GM21515 (cell line): Measurements from ENCODE around the gene HOXD4.

ENCODE experiments used
- ATAC-seq: cut with Tn5 transposase; IDR thresholded peaks from one replicate; pipeline ENCODE4 v1.9.1; 2021; ENCODE audit not compliant: unreplicated experiment

Gene HOXD4

DNA sequence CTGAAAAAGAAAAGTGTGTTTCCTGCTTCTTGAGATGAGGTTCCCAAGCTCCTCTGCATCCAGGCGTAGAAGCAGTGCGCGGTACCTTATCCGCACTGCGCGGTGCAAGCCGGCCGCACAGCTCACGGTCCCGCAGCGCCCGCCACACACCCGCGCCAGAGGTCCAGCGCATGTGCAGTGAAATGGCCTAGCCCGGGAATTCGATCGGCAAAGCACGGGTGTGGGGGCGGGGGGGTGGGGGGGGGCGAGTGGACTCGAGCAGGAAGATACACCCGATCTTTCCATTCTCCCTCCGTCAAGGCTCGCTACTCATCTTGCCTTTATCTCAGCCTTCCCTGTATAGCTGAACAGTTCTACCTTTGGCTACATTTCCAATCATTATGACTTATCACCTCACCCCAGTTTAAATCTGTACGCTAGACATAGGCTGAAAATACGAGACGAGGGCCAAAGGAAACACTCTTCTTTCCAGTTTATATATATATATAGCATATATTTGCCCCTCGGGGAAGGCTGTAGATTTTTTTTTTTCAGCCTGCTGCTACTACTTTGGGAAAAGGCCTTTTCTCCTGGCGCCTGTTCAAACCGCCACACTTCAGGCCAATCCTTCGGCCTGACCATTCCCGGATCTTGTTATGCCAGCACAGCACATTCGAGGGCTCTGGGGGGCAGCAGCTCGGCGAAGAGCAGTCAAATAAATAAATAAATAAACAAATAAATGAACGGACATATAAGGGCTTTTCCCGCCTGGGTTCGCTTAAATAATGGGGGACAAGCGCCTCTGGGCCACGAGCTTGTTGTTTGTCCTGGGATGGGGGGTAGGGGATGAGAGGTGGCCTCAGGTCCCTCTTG is 11.5 kb upstream of the HOXD4 start:
- ATAC-seq: no peak

DNA sequence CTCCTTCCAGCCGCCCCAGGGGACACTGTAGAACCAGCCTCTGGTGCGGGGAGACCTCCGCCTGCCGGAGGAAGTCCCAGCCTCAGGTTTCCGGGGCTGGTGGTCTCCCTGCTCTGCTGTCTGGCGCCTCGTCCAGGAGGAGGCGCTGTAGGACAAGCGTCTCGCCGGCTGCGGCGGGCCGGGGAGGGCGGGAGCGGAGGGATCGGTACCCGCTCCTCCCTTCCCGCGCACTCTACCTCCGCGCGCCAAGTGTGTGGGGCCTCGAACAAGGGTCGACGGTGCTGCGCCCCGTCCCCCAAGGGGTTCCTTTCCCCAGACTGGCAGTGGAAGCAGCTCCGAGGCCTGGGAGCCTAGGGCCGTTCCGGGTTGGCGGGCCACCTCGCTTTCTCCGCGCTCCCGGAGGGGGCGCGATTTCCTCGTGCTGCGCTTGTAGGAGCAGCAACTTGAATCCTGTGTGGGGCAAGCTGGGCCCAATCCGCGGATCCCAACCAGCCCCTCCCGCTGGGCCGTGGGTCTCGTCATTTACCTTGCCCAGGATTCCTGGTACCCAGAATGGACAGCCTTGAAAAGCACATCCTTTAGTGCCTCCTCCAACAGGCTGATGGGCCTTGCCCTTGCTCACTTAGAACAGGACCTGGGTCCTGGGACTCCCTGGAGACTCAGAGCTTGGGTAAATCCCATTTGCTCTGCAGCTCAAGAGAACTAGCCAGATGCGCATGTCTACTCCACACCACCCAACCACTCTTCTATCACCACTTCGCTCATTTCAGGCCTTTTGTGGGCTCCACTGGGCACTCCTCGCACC is 10.6 kb upstream of the HOXD4 start:
- ATAC-seq: peak; percentile 88

DNA sequence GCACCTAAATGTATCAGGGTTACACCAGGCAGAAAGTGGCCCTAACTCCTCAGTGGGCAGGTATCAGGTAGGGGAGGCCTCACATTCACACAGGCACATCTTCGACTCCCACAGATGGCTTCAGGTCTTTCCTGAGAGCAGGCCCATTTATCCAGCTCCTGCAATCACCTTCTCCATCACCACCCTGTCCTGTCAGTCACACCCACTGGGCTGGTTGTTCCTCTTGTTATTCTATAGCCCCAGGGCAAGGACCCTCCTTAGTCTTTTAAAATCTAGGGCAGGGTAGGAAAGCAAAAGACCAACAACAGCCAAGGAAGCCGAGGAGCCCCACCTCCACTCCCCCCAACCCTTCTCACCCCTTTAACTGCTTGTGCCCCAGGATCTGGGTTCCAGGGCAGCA is 9.1 kb upstream of the HOXD4 start:
- no peak for ATAC-seq

DNA sequence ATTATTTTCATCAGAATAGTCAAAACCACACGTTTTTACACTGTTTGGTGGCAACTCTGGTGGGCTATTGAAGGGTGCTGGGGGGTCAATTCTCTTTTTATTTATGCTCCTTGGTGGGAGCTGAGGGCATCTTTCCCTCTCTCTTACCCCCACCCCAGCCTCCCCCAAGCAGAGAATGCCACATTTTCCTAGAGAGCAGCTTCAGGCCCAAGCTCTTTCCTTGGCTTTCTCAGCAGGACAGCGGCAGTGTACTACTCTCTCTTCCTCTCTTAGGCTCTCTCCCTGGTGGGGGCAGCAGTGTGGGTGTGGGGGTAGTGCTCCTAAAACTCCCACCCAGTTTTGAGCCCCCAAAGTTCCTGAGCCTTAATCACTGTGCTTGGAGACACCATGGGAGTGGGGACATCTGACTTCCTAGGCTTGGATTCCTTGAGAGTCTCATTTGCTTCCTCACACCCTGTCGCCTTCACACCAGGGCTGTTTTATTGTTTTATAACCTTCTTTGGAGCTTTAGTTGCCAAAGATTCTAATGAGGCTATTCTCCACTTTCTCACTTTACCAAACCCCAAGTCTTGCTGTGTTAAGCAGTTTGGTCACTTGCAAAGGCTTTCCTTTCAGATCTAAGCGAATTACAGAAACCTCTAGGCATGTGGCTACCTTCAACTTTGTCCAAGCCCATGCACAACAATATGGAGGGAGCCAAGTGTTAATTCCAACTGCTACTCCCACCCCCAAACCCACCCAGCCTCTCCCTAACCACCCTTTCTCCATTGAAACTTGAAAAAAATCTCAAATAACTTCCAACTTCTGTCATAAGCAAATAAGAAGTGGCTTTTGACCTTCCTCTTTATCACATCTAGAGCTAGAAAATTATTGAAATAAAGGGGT is 6.0 kb upstream of the HOXD4 start:
- ATAC-seq: no peak

DNA sequence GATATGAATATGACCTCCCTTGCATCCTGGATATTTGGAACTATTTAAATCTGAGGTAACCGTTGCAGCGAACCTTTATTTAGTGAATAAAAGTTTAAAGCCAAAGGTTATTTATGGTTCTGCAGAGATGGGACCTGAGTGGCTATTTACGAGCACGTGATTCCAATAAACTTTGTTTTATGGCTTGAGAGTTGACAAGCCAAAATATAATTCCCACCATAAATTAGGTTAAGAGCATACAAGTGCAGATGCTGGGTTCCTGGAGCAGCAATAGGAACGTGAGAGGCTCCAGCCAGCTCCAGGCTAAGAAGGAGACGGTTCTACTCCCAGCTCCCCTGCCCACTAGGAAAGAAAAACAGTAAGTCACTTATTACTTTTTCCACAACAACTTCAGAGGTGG is 5.2 kb upstream of the HOXD4 start:
- no peak for ATAC-seq

DNA sequence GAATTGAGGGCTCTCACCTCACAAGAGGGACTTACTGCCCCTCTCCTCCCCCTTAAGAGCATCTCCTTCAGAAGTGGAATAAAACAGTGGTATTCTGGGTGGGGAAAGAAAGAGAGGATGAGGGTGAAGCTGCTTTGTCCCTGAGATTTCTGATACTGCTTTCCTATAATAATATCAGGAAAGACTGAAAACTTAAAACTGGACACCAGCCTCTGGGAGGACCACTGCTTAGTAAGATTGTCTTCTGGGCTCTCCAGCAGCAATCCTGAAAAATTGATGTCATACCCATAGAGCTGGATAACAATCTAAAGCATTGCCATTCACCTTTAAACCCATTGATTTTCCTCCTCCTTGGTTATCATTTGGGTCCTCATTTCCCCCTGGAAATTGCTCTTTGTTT is 4.7 kb upstream of the HOXD4 start:
- no peak for ATAC-seq

DNA sequence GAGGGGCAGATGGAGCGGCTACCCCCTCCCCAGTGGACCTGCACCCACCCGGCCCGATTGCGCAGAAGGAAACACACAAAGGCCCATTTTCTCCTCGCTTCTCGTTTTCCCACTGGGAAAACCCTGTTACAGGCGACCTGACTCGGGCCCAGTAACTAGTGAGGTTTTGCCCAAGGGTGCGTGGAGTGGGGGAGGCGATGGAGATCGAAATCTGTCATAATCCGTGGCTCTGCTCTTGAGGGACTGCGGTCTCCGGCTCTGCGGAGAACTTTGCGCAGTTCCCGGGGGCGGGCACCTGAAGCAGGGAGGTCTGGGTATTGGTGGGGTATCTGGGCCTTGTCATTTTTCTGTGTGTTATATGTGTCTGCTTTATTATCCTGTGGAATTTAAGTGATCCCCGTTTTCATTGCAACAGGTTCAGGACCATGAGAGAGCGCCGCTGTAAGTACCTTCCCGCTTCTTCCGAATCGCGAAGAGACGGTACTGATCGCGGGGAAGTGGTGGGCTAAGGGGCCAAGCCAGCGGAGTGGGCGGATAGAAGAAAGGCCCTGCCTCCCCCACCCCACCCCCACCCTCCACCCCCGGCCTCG is 4.0 kb upstream of the HOXD4 start:
- no peak for ATAC-seq

DNA sequence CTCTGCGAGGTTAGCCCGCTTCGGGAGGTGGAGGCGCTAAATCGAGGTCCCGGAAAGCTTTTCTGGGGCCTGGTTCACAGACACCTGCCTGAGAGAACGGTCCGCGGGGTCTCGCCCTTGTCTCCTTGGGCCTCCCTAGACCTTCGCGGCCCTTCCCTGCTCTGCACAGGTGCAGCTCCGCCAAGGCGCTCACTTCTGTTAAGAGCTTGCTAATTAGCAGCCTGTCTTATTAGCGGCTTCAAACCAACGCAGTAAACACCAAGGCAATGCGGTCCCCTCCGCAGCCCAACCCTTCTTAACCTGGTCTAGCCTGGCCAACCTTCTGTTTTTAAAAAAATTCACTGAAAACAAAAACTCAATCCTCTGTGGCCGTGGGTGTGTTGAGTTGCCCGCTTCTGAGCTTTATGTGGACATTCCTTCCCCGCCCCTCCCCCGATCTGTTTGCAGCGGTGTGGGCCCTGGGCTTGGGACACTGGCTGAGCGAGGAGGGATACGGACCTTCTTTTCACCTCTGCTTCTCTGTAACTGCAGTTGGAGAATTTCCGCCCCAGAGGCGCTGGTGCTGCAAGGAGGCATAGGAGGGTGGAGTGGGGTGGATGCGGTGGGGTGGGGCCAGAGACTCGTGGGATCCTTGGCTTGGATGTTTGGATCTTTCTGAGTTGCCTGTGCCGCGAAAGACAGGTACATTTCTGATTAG is 3.4 kb upstream of the HOXD4 start:
- ATAC-seq: no peak

DNA sequence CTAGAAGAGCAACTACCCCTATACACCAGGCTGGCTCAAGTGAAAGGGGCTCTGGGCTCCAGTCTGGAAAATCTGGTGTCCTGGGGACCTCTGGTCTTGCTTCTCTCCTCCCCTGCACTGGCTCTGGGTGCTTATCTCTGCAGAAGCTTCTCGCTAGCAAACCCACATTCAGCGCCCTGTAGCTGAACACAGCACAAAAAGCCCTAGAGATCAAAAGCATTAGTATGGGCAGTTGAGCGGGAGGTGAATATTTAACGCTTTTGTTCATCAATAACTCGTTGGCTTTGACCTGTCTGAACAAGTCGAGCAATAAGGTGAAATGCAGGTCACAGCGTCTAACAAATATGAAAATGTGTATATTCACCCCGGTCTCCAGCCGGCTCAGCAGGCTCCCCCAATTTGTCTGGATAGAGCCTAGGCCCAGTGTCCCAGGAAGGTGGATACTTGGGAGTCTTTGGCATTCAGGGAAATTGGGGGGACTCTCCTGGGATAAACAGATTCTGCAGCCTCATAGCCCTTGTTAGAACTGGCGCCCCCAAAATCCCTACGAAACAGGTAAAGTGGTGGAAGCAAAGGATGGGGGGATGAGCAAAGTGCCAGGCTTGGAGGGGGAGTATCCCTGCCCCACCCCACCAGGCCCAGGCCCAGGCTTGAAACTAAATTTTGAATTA is 2.5 kb upstream of the HOXD4 start:
- ATAC-seq: no peak

DNA sequence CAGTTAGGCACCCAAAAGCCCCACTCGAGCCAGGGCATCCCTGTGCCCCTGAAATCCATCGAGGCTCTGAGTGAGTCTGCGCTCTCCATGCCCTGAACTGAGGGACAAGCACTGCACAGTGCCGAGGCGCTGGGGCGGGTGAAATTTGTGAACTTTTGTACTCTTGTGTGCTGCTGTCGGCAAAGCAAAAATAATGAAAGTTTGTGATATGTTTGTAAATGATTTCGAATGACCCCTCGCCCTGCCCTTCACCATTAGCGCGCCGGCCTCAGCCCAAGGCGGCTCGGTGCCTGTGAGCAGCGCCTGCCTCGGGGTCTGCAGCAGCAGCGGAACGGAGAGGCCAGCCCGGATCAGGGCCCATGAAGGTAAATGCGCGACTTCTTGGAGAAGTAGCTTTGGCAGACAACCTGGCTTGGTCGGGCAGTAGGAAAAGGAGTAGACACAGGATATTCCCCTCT is 1.8 kb upstream of the HOXD4 start:
- no peak for ATAC-seq

DNA sequence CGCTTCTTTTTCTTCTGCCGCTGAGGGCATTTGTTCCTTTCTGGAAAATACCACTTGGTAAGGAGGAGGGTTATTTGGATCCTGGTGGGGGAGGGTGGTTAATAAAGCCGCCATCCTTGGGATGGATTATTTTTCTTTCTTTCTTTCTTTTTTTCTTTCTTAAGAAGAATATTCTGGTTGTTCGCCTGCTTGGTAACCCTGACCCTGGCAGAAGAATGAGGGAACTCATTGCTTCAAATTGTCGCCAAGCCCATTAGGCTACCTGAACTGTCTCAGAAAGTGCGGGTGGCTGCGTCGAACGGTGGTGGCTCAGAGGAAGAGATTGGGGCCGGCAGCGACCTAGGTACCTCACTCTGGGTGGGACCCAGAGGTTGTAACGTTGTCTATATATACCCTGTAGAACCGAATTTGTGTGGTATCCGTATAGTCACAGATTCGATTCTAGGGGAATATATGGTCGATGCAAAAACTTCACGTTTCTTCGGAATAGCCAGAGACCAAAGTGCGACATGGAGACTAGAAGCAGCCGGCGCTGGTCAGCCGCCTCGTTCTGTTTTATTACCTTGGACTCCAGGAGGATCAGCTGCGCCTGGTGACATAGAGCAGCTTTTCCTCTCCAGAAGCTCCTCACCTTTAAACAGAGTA is 1.3 kb upstream of the HOXD4 start:
- ATAC-seq: no peak

DNA sequence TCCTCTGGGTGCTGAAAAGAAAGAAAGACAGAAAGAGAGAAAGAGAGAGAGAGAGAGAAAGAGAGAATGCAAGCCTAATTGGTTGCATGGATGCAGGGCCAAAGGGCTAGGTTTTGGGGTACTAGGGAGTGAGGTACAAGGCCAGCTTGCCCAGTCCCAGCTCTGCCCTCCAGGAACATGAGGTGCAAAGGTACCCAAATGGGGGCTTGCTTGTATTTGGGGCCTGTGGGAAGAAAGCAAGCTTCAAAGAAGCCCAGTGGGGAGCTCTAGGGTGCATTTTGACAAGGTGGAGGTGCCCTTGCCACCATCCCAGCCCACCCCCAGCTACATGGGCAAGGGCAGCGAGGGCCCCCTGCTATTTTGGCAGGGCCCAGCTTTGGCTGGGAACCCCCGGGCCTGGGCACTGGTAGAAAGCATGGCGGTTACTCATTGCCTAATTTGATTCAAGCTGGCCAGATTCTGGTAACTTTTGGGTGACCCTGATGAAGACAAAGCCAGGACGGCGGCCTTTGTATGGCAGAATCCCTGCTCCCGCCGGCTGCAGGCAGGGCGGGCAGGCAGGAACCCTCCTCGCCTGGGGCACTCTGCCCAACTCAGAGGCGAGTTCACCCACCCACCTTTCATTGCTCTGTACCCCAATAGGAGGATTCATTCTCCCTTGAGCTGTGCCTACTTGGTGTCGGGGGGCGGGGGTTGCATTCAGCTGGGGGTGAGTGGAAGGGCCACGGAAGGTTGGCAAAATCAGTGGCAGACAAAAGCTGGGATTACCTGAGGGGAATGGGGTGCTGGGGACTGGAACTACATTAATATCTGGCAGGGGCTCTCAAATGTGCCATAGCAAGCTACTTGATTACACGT is 537 bp upstream of the HOXD4 start:
- ATAC-seq: no peak

DNA sequence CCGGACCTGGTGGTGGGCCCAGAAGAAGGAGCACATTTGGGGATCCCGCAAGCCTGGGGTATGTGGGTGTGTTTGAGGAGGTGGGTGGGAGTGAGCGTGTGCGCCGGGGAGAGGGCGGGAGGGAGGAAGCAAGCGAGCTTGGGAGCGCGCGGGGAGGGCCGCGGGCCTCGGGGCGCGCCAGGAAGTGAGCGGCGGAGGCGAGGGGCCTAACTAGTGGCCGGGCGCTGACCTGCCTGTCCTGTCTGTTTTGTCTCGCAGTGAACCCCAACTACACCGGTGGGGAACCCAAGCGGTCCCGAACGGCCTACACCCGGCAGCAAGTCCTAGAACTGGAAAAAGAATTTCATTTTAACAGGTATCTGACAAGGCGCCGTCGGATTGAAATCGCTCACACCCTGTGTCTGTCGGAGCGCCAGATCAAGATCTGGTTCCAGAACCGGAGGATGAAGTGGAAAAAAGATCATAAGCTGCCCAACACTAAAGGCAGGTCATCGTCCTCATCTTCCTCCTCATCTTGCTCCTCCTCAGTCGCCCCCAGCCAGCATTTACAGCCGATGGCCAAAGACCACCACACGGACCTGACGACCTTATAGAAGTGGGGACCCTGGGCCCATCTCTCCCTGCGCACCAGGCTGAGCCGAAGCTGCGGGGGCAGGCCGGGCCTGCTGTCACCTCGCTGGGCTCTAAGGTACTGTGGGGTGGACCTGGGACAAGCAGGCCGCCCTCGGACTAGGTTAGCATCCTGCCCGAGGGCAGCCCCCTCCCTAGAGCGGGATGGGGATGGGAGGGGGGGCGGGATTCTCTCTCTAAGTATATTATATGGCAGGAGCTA is 1.2 kb downstream of the HOXD4 start:
- ATAC-seq: no peak

DNA sequence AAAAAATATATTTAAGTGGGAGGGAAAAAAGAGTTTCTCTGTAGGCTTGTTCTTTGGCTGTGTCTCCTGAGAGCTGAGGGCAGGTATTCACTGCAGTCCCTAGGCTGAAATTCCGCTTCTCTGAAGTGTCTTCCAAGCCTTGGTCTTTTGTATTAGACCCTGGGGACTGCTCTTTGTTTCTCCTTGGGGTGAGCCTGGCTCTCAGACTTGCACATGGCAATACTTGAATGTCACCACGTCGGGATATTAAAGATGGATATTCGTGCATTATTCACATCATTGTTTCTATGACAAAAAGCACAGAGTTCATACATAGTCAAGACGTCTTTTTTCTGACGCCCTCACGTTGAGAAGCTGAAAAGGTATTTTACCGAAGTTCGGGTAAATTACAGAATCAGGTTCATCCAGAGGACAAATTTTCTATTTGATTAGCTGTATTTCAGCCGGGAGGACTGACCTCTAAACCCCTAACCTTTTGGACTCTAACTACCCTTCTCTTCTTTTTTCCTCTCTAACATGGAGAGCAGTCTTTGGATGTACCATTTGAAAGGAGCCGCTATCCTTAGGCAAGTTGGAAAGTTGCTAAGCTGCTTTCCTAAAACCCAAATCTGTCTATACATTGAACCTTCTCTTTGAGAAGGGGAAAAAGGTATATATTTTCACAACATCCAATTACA is 3.4 kb downstream of the HOXD4 start:
- ATAC-seq: no peak

DNA sequence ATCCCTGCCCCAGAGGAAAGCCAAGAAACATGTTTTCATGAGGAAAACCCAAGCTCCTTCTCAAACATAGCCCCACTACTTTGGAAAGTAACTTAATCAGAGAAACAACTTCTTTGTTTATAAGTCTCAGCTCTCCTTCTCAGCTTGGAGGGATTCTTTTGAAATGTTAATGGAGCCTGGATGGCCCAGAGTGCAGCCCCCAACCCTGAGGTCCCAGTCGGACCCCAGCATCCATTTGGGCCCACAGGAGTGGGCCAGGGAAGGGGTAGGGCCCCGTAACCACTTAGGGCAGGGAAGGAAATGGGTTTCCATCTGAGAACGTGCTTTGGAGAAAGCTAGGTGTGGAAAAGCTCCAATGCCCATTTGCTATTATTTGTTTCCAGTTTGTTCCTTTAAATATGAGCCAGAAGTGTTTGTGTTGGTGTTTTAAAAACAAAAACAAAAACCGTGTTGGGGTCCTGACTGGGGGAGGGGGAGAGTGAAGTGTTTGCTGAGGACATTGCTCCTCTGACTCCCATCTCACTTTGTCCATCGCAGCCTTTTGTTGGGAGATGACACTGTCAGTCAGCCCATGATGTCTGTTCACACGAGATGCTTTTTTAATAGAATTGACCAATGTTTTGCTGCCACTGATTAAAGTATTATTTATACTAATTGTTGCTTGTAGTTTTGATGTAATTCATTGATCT is 4.2 kb downstream of the HOXD4 start:
- ATAC-seq: no peak

DNA sequence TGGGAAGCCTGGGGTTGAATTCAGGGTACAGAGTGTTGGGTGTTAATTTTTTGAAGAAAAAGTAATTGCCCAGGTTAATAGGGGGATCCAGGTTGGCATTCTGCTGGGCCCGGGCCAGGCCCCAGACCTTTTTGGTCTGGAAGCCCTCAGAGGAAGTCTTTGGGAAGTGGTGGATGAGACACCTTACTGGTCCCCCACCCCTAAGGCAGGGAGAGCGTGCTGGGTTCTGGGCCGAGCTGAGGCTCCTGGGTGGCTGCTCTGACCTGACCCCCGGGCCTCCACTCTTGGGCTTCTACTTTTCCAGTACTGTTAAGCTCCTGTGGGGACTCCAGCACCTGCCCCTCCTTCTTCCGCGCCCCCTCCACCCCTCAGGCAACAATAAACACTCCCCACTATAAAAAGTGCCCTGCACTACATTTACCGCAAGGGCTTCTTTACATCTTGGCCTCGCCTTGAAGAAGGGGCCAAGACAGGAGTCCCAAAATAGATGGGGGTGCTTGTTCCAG is 5.0 kb downstream of the HOXD4 start:
- no peak for ATAC-seq
